Pancreas (tissue), 10 donors: ENCODE data around the gene KAT2A. TPM values are rescaled to one million over a fixed set of nuclear protein-coding genes. Genes with fewer than 3 reads are reported as not detected.

Experiments
- ATAC-seq, 4 donors: fragments of 200-7000 bp; cut with Tn5 transposase; one replicate each; pipeline versions ENCODE4 v1.8.0 to v1.9.1; 2020; ENCODE audit warnings: mild to moderate bottlenecking in 4 of 4, moderate library complexity in 4 of 4
- DNase-seq, 6 donors: peaks; one replicate each; pipeline ENCODE4 v3.0.0-alpha.2; 2020
- FAIRE-seq: peaks from 2 replicates; lab custom pipeline; 2012; peaks lifted over from hg19 to GRCh38; lab: Jason Lieb, UNC
- H3K27ac ChIP-seq, 4 donors: fragments of 200-600 bp; sonication (generic); 1 replicate in 3 of 4; 2 replicates in 1 of 4; pipeline versions ENCODE4 v1.5.0 to v1.8.0; 2020
- H3K27me3 ChIP-seq, 4 donors: fragments of 200-600 bp; one replicate each; pipeline ENCODE4 v1.8.0; 2021
- H3K36me3 ChIP-seq, 3 donors: fragments of 200-600 bp; sonication (generic) in 1 of 3; one replicate each; pipeline versions ENCODE4 v1.5.0 to v1.8.0; 2020 to 2021
- H3K4me1 ChIP-seq, 3 donors: fragments of 200-600 bp; one replicate each; pipeline ENCODE4 v1.8.0; 2021
- H3K4me3 ChIP-seq, 4 donors: fragments of 200-600 bp; sonication (generic) in 2 of 4; one replicate each; pipeline versions ENCODE4 v1.5.0 to v1.8.0; 2020 to 2021
- H3K9me3 ChIP-seq, 4 donors: fragments of 200-600 bp; one replicate each; pipeline ENCODE4 v1.8.0; 2021
- CTCF ChIP-seq, 4 donors: fragments of 200-600 bp; sonication (generic) in 3 of 4; IDR thresholded peaks; one replicate each; pipeline versions ENCODE4 v1.5.0 to v1.8.0; 2021; ENCODE audit warnings: antibody characterized with exemption in 4 of 4
- WGBS, 2 donors: extraction: QIAGEN DNeasy Blood & Tissue Kit; methylation state at CpG; one replicate each; pipeline ENCODE4 v1.1.7; 2013; 5-methylcytosine and 5-hydroxymethylcytosine counted together
- intact Hi-C, 3 donors: fragments of 100-400 bp; cut with DNase I; formaldehyde crosslinking; loops; one replicate each; pipeline versions ENCODE4 v1.11.1 to v1.14.2; 2022
- polyA plus RNA-seq, 2 donors: library from polyadenylated mRNA; stranded (reverse); fragments of 200-250 nt; gene quantifications; one replicate each; pipeline ENCODE4 v1.2.3, GENCODE V29; 2013
- total RNA-seq, 6 donors: library from RNA; stranded (reverse); fragmentation: NEBNext Ultra II Directional in 4 of 6; extraction: Animal tissue kit (Norgen Biotek cat#: 25700) in 4 of 6; gene quantifications; one replicate each; pipeline versions ENCODE4 v1.2.1 to v1.2.4, GENCODE V29; 2021 to 2023
- donor health status: healthy with polysubstance abuse.
- donor health status: DM: no; HTN: no; CAD: no; lungs with moderate emphysema.
- donor health status: DM: no; HTN: no; CAD: no.
- donor health status: control.
- donor health status: control.
- donor health status: Bipolar disorder and iron deficiency.
- donor health status: DM: yes; HTN: yes; CAD: no.
- donor health status: DM: no; HTN: no; CAD: no.
- donor health status: DM: no; HTN: no; CAD: no.
- donor health status: DM: yes; HTN: yes; CAD: no.

The KAT2A gene
- total and polyA plus RNA-seq, 8 donors = 17.5 to 158 (median 25.2) TPM

DNA sequence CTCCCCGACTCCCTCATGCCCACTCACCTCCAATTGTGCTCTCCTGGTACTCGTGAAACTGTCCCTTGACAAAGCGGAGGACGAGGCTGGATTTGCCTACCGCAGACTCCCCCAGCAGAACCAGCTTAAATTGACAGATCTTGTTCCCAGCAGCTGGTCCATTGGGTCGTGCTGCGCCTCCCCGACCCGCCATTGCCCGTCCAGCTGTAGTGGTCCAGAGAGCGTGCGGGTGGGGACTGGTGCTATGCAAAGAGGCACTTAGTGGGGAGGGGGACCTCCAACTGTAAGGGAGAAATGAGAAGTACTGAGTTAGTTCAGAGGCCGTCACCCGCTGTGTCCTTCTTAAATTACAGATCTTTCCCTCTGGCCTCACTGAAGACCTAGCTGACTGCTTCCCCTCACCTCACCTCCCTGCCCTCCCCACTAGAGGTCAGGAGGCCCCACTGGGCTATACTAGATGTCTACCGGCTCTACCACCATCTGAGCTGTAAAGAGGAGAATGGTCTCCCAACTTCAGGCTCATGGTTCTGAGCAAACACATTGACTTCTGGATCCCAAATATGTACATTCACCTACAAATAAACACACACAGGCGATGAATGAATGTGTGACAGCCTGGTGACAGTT is 9.3 kb upstream of the KAT2A start:
- 81 to 83% methylated on average over 16 of the region's 16 CpGs for WGBS, 2 donors
- Histone ChIP-seq H3K9me3 (no peaks in the 10 kb centered on the region), H3K4me3 (no peak overlapping the region), H3K27ac (peak overlapping the region in 2 of 4 donors; percentile 28 to 41), H3K36me3 (peaks cover 0 to 29% (median 11%) of the 10 kb centered on the region in 3 donors), H3K4me1 (peaks cover 24 to 42% (median 28%) of the 10 kb centered on the region in 3 donors), H3K27me3 (no peaks in the 10 kb centered on the region)
- no peak for ATAC-seq
- intact Hi-C loops = no loop called here
- no peak for DNase-seq
- no peak for TF ChIP-seq CTCF (IDR thresholded peaks at IDR 0.05)
- no peak for FAIRE-seq

DNA sequence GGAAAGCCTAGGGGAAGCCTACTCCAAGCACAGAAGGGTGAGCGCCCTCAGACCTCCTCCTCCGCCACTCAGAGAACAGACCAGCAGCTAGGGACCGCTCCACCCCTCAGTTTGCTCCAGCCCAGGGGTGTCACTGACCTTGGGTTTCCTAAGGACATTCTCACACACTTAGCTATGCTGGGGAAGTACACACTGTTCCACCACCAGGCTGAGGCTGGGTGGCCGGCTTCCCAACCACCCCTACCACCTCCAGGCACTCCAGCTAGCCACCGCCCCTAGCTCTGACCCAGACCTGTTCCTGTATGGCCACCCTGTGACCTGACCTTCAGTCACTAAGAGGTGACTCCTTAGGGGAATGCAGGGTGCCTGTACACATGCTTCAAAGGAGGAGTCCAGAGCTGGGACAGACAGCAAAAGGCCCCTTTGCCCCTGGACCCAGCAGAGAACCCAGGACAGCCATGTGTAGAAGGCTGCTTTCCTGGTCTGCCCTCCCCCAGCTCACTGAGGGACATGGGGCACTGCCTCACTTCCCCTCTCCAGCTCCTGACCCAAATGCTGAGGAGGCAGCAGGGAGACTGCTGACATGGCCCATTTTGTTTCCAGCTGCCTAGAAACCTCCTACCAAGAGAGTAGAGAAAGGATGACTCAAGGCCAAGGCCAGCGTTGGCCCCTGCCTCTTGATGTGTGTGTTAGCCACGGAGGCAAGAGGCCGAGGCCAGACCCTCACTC is 8.1 kb upstream of the KAT2A start:
- Histone ChIP-seq H3K4me1 (peaks cover 13 to 31% (median 16%) of the 10 kb centered on the region in 3 donors), H3K27me3 (no peaks in the 10 kb centered on the region), H3K36me3 (peaks cover 0 to 29% (median 11%) of the 10 kb centered on the region in 3 donors), H3K9me3 (no peaks in the 10 kb centered on the region), H3K27ac (peak overlapping the region in 1 of 4 donors; percentile 41), H3K4me3 (no peak overlapping the region)
- ATAC-seq (peak in 1 of 4 donors; percentile 6), DNase-seq (peak in 1 of 6 donors; percentile 54), FAIRE-seq (no peak)
- 84 to 90% methylated on average over 8 of the region's 8 CpGs for WGBS, 2 donors
- intact Hi-C loops = no loop called here
- TF ChIP-seq CTCF (IDR thresholded peaks at IDR 0.05) = no peak

DNA sequence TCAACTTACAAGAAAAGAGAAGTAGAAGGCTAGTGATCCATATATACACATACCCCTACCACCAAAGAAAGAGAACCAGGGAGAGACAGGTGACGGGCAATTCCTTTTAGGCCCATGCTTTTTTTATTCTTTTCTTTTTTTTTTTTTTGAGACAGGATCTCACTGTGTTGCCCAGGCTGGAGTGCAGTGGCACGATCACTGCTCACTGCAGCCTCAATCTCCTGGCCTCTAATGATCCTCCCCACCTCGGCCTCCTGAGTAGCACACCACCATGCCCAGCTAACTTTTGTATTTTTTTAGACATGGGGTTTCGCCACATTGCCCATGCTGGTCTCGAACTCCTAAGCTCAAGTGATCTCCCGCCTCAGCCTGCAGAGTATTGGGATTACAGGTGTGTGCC is 6.2 kb upstream of the KAT2A start:
- no peak overlapping the region for H3K27ac ChIP-seq
- H3K36me3 ChIP-seq = peaks cover 0 to 29% (median 11%) of the 10 kb centered on the region in 3 donors
- no peak for TF ChIP-seq CTCF (IDR thresholded peaks at IDR 0.05)
- intact Hi-C loops = no loop called here
- no peaks in the 10 kb centered on the region for H3K9me3 ChIP-seq
- FAIRE-seq (no peak), ATAC-seq (no peak), DNase-seq (no peak)
- peaks cover 0 to 12% (median under 1%) of the 10 kb centered on the region in 3 donors for H3K4me1 ChIP-seq
- H3K27me3 ChIP-seq = no peaks in the 10 kb centered on the region
- WGBS, 2 donors = 96 to 99% methylated on average over 6 of the region's 6 CpGs
- H3K4me3 ChIP-seq = no peak overlapping the region

DNA sequence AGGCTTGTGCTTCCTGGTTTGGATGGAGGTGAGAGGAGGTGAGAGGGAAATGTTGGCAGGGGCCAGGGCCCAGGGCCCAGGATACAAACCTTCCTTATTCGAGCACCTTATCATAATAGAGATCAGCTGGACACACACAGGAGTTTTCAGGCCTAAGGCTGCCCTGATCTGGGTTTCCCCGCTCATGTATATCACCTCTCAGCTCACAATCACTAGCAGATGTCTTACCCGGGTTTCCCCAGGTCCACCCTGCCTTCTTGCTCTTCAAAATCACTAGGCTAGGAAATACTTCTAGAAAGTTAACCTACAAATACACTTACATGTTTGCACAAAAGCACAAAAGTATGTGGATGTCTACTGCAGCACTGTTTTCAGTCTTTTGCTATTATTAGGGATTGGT is 5.7 kb upstream of the KAT2A start:
- DNase-seq (no peak), ATAC-seq (no peak), FAIRE-seq (no peak)
- Histone ChIP-seq H3K27me3 (no peaks in the 10 kb centered on the region), H3K9me3 (no peaks in the 10 kb centered on the region), H3K36me3 (peaks cover 0 to 29% (median 11%) of the 10 kb centered on the region in 3 donors), H3K4me1 (peaks cover 3 to 11% (median 6%) of the 10 kb centered on the region in 3 donors), H3K4me3 (no peak overlapping the region), H3K27ac (no peak overlapping the region)
- no peak for TF ChIP-seq CTCF (IDR thresholded peaks at IDR 0.05)
- intact Hi-C loops = no loop called here
- 52 to 56% methylated on average over 3 of the region's 3 CpGs for WGBS, 2 donors
